ENCODE data around the gene GTF3C5.

GTF3C5 gene

DNA sequence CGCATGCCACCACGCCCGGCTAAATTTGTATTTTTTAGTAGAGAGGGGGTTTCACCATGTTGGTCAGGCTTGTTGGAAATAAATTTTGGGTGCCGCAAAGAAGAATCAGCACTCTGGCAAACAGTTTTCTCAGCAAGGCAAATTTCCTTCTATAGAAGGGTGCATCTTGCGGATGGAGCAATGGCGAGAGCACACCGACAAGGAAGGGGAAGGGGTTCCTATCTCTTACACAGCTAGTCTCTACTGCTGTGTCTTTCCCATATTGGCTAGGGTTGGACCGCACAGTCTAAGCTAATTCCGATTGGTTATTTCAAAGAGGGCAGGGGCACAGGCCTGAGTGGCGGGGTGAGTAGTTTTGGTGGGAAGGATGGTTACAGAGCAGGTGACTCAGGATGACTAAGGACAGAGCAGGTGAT is 707 bp downstream of the GTF3C5 start:
- no peak for DNase-seq

DNA sequence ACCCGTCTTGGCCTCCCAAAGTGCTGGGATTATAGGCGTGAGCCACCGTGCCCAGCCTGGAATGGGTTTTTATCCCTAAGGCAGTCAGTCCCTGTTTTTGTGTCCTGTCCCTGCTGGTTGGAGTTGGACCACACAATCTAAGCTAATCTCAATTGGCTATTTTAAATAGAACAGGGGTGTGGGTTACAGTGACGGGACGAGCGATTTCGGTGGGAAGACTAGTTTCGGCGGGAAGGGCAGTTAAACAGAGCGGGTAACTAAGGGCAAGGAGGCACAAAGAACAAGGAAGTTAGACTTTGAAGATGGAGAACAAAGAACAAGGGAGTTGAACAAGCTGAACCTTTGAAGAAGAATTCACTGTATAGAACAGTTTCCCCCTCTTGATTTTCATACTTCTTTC is 1.4 kb downstream of the GTF3C5 start:
- DNase-seq, result no peak

DNA sequence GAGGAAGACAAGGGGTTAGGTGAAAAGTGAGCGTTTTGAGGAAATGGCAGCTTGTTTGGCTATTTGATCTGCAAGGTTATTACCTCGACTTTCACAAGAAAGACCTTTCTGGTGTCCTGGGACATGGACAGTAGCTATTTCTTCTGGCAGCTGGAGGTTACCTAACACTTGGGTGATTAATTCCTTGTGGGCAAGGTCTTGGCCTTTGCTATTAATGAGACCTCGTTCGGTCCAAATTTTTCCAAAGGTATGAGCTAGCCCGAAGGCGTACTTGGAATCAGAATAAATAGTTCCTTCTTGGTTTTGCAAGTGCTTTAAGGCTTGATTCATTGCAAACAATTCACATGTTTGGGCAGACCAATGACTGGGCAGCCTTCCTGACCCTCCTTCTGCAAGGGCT is 4.9 kb downstream of the GTF3C5 start:
- no peak for DNase-seq

- no peak for DNase-seq
Observed at GRCh38 chr9:133037775-133038515, 7.1 kb downstream of the GTF3C5 start.

GRCh38 chr9:133040892-133041479 is 10.2 kb downstream of the GTF3C5 start:
- peak; percentile 45 for DNase-seq

DNA sequence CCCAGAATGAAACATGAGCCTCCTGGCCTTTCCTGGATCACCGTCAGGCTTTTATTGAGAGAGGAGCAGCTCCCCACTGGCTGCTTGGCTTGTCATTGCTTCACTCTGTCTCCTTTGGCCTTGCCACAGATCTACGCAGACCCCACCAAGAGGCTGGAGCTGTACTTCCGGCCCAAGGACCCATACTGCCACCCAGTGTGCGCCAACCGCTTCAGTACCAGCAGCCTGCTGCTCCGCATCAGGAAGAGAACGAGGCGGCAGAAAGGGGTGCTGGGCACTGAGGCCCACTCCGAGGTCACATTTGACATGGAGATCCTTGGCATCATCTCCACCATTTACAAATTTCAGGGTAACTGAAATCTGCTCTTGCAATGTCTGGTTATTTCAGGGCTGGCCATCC is 11.2 kb downstream of the GTF3C5 start:
- DNase-seq, result no peak

GRCh38 chr9:133042676-133043075 is 11.9 kb downstream of the GTF3C5 start:
- no peak for DNase-seq

- DNase-seq, result no peak
Observed at GRCh38 chr9:133043449-133044035, 12.7 kb downstream of the GTF3C5 start.

GRCh38 chr9:133044125-133044524 is 13.3 kb downstream of the GTF3C5 start:
- no peak for DNase-seq

- DNase-seq, result no peak
Observed at GRCh38 chr9:133044661-133045060, 13.9 kb downstream of the GTF3C5 start.

DNA sequence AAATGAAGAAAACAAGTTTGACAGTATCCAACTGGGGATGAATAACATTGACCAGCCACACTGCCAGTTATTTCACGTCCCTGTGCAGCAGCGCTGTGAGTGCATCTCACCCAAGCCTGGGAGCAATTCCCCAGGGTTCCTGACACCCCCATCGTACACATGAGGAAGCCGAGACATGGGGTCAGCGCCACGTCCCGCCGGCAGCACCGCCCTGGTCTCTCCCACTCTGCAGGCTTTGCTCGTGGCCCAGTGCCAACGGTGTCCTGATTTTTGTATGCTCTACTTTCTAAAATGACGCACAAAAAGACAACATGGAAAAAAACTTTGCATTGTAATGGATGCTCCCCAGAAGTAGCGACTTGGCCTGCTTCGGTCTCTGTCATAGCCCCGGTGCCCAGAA is 14.3 kb downstream of the GTF3C5 start:
- no peak for DNase-seq

DNA sequence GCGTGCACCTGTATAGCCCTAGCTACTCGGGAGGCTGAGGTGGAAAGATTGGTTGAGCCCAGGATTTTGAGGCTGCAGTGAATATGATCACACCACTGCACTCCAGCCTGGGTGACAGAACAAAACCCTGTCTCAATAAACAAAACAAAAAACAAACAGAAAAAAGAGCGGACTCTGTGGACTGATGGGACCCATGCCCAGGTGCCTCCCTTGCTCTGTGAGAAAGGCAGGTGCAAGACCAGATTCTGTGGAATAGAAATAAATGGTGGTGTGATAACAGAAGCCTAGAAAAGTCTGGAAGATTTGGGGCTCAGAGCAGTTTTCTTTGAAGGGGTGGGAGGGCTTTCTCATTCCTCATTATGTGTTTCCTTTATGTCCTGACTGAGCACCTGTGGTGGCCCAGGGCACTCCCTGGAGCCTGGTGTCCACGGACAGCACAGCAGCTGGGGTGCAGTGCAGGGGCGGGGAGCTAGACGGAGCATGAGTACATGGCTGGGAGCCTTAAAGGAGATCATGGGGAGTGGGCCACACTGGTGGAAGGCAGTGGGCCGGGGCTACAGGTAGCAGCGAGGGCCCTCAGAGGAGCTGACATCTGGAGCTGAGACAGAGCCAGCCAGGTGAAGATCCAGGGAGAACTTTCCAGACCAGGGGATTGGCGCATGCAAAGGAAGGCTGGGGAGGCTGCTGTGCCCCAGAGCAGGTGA is 15.6 kb downstream of the GTF3C5 start:
- no peak for DNase-seq

DNA sequence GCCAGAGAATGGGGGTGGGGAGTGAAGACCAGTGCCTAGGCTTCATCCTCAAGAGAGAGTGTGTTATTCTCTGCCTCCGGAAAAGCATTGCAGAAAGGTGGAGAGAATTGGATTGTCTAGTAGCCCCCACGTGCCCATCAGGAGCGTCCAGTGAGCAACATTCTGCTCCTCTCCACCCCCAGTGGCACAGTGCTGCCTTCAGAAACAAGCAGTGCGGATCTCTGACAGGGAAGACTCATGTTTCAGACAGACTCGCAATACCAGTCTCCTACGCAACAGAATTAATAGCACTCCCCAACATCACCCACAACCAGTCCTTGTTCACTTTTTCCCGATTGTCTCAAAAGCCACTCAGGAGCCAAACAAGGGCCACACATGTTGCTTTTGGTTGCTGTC is 16.1 kb downstream of the GTF3C5 start:
- DNase-seq, result no peak

GRCh38 chr9:133048595-133048994 is 17.8 kb downstream of the GTF3C5 start:
- DNase-seq, result peak; percentile 16

DNA sequence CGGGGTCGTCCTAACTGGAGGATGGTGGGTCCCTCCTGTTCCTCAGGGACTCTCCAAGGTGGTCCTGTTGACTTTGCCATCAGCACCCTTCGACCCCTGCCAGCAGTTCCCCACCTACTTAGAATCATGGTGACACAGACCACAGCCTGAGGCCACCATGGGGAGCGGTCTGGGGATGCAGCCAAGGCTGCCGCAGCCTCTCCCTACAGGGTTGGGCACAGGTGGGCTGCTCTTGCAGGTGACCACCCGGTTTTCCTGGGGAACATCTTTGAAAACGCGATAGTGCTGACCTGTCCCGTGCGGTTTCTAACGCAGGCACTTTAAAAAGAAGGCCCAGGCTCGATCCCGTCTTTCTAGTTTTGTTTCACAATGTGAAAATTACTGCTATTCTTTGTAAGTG is 18.2 kb downstream of the GTF3C5 start:
- DNase-seq, result no peak

DNA sequence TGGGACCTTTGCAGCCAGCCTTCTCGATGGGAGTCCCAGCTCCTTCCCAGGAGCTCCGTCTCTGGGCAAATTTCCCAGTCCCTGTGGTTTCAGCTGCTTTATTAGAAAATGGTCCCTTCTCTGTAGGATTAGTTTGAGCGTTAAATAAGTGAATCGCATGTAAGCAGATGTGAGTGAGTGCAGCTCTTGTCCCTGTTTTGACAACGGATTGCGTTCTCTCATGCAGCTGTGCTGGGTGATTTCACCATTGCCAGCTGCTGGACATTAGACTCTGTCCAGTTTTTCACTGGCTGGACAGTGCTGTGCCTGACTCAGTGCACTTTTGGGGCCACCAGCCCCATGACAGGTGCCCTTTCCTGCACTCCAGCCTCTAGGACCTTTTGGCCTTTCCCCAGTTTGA is 19.3 kb downstream of the GTF3C5 start:
- DNase-seq, result no peak

DNA sequence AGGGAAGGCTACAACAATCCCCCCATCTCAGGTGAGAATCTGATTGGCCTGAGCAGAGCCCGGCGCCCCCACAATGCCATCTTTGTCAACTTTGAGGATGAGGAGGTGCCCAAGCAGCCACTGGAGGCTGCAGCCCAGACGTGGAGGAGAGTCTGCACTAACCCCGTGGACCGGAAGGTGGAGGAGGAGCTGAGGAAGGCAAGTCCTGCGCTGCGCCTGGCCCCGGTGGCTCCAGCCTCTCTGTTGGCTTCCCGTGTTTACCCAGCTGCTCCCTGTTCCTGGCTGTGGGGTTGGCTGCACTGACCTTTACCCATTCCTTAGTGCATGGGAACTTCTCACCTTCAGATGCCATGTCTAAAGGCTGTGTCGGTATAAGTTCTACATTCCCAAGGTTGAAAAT is 20.0 kb downstream of the GTF3C5 start:
- no peak for DNase-seq

DNA sequence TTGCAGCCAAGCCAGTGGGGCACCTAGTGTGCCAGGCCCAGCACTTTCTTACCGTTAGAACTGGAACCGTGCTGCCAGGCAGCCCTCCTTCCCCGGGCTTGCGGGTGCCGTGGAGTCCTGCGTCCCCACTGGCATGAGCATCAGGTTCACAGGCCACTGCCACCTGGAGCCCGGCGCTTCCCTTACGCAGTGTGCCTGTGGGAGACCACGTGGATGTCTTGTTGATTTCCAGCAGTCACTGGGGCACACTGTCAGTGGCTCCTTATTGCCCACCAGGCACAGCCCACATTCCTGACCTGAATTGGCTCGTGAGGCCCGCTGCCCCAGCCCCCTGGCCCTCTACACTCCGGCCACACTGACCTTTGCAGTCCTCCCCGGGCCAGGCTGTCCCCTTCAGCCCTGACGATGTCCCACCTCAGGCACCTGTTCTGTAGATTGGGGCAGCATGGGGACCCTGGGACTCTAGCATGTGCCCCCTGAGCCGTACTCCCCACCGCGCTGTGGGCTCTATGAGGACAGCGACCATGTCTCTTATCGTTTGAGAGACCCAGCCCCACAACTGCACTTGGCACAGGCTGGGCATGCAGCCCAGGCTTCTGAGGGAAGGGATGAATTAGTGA is 20.6 kb downstream of the GTF3C5 start:
- no peak for DNase-seq

DNA sequence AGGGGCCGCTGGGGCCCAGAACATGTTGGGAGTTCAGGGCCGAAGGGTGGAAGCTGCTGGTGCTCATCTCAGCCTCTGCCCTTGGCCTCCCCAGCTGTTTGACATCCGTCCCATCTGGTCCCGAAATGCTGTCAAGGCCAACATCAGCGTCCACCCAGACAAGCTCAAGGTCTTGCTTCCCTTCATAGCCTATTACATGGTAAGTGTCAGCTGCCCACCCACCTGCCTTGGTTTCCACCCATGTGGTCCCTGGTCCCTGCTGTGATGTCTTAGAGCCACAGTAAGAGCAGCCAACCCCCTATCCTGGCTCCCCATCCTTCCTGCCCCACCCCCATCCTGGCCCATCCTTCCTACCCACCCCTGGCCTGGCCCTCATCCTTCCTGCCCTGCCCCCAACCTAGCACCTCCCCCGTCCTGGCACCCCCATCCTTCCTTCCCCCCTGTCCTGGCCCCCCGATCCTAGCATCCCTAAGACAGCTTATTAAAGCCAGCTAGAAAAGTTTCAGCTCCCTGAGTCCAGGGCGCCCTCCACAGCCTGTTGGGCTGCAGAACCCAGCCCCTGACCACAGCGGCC is 21.3 kb downstream of the GTF3C5 start:
- no peak for DNase-seq

GRCh38 chr9:133054194-133054890 is 23.5 kb downstream of the GTF3C5 start:
- no peak for DNase-seq

- no peak for DNase-seq
Observed at GRCh38 chr9:133054966-133055365, 24.2 kb downstream of the GTF3C5 start.

GRCh38 chr9:133055788-133056420 is 25.1 kb downstream of the GTF3C5 start:
- DNase-seq, result no peak
